GM19438 (cell line): ENCODE data around the gene LPAR1.

ENCODE experiments used
- ATAC-seq: cut with Tn5 transposase; IDR thresholded peaks from one replicate; pipeline ENCODE4 v1.9.1; 2021; ENCODE audit warnings: low read depth; ENCODE audit not compliant: unreplicated experiment

Gene LPAR1

DNA sequence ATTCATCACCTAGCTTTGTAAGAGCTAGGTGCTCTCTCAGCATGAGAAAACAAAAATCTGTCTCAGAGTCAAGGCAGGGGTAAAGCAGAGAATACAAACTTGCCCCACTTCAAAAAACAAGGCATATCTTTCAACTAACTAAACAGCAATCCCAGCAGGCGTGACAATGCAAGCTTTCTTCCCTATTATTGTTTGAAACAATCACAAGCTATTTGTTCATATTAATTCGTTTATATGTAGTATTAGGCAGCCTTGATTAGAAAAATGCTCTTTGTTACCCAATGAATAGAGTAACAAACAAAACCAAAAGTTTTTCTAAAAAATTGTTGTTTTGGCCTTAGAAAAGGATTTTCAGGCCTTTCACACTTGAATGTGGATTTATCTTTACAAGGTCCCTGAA, 71.1 kb downstream of the LPAR1 start:
- no peak for ATAC-seq

DNA sequence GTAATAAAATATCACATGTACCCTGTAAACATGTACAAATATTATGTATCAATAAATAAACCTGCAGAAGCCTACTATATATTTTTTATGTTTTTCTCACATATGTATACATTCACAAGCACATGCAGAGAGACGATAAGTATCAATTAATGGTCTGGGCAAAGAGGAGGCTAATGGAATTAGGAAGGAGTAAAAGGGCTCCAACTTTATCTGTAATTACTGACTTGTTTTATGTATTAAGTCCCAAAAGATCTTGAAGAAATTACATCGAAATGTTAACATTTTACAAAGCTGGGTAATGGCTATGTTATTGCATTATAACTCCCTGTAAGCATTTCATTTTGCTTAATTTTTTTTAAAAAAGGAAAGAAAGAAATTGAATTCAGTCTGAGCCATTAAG, 78.0 kb downstream of the LPAR1 start:
- ATAC-seq = no peak

DNA sequence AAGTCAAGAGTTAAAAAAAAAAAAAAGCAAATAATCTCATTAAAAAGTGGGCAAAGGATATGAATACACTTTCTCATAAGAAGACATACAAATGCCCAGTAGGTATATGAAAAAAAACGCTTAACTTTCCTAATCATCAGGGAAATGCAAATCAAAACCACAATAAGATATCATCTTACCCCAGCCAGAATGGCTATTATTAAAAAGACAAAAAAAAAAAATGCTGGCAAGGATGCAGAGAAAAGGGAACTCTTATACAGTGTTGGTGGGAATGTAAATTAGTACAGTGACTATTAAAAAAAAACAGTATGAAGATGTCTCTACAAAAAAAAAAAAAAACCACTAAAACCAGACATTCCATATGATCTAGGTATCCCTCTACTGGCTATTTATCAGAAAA, 79.4 kb downstream of the LPAR1 start:
- no peak for ATAC-seq

DNA sequence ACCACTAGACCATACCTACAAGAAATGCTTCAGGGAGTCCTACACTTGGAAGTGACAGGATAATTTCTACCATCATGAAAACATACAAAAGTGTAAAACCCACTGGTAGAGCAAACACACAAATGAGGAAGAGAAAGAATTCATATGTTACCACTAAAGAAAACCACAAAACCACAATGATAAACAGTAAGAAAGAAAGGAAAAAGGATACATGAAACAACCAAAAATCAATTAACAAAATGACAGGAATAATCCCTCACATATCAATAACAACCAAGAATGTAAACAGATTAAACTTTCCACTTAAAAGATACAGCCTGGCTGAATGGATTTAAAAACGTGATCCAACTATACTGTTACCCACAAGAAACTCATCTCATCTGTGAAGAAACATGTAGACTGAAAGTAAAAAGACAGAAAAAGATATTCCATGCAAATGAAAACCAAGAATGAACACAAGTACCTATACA, 83.4 kb downstream of the LPAR1 start:
- no peak for ATAC-seq

GRCh38 chr9:110952540-110952859, 85.8 kb downstream of the LPAR1 start:
- no peak for ATAC-seq

- ATAC-seq = no peak
Measured at GRCh38 chr9:110951805-110952539, 86.3 kb downstream of the LPAR1 start.

GRCh38 chr9:110950041-110950645, 88.1 kb downstream of the LPAR1 start:
- no peak for ATAC-seq

DNA sequence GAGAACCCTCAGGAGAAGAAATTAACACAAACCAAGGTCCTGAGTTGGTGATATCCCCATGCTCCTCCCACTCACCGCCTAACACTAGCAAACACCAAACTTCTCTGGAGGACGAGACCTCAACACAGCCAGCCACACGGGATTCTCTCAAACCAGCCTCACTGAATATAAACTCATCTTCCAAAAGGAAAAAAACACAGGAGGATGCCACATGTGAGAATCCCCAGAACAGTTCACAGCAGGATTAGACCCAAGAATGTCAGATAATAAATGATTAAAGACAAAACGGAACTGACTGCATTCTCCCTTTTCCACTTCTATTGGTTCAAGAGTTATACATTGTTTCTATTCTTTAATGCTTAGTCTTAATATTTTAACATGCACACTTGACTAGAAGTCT, 89.2 kb downstream of the LPAR1 start:
- no peak for ATAC-seq

GRCh38 chr9:110947491-110948044, 90.7 kb downstream of the LPAR1 start:
- no peak for ATAC-seq

- ATAC-seq = no peak
Measured at GRCh38 chr9:110942522-110942921, 95.7 kb downstream of the LPAR1 start.

GRCh38 chr9:110940951-110941557, 97.2 kb downstream of the LPAR1 start:
- ATAC-seq = no peak

GRCh38 chr9:110939573-110939972, 98.7 kb downstream of the LPAR1 start:
- no peak for ATAC-seq

GRCh38 chr9:110939047-110939446, 99.2 kb downstream of the LPAR1 start:
- ATAC-seq = no peak

- ATAC-seq = no peak
Measured at GRCh38 chr9:110938242-110938641, 100.0 kb downstream of the LPAR1 start.

- ATAC-seq = no peak
Measured at GRCh38 chr9:110936719-110937452, 101.4 kb downstream of the LPAR1 start.

DNA sequence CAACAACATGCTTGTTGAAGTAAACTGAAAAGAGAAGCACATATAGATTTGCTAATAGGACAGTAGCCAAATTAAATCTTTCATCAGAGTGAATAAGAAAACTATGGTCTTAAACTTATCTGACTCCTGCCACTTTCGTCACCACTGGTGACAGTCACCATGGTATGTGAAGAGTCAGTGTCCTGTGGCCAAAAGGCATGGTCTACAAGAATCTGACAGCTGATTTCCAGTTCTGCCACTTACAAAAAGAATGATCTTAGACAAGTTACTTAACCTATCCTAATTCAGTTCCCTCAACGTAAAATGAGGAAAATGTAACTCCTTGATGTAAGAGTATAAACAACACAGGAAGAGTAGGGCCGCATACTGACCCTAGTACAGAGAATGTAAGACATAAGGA, 102.0 kb downstream of the LPAR1 start:
- ATAC-seq = no peak

DNA sequence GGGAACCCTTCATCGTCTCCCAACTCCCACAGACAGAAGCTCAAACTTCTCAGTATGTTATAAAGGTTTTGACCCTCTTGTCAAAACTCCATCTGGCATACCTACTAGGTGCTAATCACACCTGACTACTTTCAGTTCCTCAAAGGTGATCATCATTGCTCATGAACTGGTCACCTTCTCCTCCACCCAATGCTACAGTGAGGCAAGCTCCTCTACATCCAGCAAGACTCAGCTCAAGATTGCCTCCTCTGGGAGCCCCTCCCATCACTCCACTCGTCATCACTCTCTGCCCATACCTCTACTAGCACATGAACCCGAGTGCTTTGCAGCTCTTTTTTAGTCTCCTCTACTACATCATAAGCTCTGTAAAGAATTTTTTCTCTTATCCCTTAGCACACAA, 102.4 kb downstream of the LPAR1 start:
- no peak for ATAC-seq

DNA sequence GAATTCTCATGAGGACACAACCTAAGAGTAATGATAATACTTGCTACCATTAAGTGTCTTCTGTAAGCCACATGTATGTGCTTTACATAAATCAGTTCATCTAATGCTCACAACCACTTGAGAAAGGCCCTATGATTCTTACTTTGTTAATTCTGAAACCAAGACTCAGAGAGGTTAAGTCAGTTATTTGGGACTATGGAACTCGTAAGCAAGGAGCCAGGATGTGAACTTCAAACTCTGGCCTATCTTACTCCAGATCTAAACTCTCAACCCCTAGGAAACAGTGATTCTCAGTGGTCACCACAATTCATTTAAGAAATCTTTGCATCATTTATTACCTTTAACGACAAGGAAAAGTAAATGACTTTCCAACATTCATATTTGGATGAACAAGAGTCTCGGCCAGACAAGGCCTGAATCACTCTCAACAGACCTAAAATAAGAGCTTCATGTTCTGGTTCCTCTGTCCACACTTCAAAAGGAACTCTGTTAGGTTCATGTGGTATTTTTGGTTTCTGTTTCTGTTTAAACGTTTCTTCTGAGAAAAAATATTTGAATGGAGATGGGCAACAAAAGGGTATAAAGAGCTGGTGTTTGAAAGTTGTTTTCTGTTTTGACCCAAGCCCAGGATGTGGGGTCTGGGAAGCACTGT, 104.8 kb downstream of the LPAR1 start:
- ATAC-seq = peak; percentile 75

DNA sequence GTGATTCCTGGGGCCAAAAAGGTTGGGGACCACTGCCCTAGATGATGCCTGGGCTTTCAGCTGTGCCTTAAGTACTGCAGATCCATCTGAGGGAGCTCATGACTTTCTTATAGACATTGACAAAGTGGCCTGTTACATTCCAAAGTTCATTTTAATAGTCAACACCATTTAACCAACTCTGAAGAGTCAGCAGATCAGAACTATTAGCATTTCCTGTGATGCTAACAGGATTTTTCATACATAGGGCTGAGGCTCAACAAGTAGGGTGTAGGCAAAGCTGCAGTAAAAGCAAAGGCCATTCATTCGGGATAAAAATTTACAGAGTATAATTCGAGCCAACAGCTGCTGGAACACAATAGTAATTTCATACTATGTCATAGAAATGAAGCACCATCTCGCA, 105.4 kb downstream of the LPAR1 start:
- ATAC-seq = no peak

DNA sequence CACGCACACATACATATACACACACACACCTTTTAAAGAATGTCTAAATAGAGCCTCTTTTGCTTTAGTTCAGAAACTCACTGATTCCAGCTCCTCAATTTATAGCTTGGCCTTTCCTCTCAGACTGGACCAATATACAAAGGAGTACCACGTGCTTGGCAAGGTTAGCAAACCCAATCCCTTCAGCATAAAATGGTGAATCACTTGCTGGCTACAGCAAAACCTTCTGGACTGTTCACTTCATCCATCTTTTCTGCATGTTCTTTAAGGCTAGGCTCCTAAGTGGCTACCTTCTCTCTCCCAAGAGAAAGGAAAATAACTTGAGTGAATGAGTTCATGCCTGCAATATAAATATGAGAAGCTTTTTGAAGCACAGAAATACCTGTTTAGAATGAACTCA, 109.7 kb downstream of the LPAR1 start:
- ATAC-seq = no peak
